HEK293 (cell line): Measurements from ENCODE around the gene STX5.

Source experiments
- GFI1B ChIP-seq: fragments of 450-650 bp; formaldehyde crosslinking; IDR thresholded peaks from 2 replicates; pipeline ENCODE4 v1.5.1; 2016; ENCODE audit warnings: missing biosample characterization, missing genetic modification characterization
- GLI4 ChIP-seq: fragments of 450-650 bp; formaldehyde crosslinking; IDR thresholded peaks from 2 replicates; pipeline ENCODE4 v1.5.1; 2016; ENCODE audit warnings: missing biosample characterization, missing genetic modification characterization
- KLF1 ChIP-seq: fragments of 450-650 bp; formaldehyde crosslinking; IDR thresholded peaks from 2 replicates; pipeline ENCODE4 v1.5.1; 2016; ENCODE audit warnings: missing biosample characterization, missing genetic modification characterization
- KLF8 ChIP-seq: fragments of 450-650 bp; formaldehyde crosslinking; IDR thresholded peaks from 2 replicates; pipeline ENCODE4 v1.5.1; 2016; ENCODE audit warnings: missing biosample characterization, missing genetic modification characterization
- TRIM28 ChIP-seq: IDR thresholded peaks from 2 replicates; pipeline ENCODE4 v1.6.1; 2011; ENCODE audit warnings: low read length, control low read depth, borderline replicate concordance
- ZBTB1 ChIP-seq: fragments of 450-650 bp; formaldehyde crosslinking; IDR thresholded peaks from 2 replicates; pipeline ENCODE4 v1.5.1; 2016; ENCODE audit warnings: missing biosample characterization, missing genetic modification characterization
- ZBTB8A ChIP-seq: fragments of 450-650 bp; formaldehyde crosslinking; IDR thresholded peaks from 2 replicates; pipeline ENCODE4 v1.5.1; 2016; ENCODE audit warnings: missing biosample characterization, missing genetic modification characterization
- ZFP37 ChIP-seq: fragments of 450-650 bp; formaldehyde crosslinking; IDR thresholded peaks from 2 replicates; pipeline ENCODE4 v1.5.1; 2016; ENCODE audit warnings: missing biosample characterization, missing genetic modification characterization
- ZNF138 ChIP-seq: fragments of 450-650 bp; formaldehyde crosslinking; IDR thresholded peaks from 2 replicates; pipeline ENCODE4 v1.5.1; 2016; ENCODE audit warnings: missing biosample characterization, missing genetic modification characterization, borderline replicate concordance
- ZNF155 ChIP-seq: fragments of 450-650 bp; formaldehyde crosslinking; IDR thresholded peaks from 2 replicates; pipeline ENCODE4 v1.5.1; 2016; ENCODE audit warnings: missing biosample characterization, missing genetic modification characterization
- ZNF24 ChIP-seq: fragments of 450-650 bp; formaldehyde crosslinking; IDR thresholded peaks from 2 replicates; pipeline ENCODE4 v1.5.1; 2016; ENCODE audit warnings: missing biosample characterization, missing genetic modification characterization
- ZNF416 ChIP-seq: fragments of 450-650 bp; formaldehyde crosslinking; IDR thresholded peaks from 2 replicates; pipeline ENCODE4 v1.5.1; 2016; ENCODE audit warnings: missing biosample characterization, missing genetic modification characterization
- ZNF48 ChIP-seq: fragments of 450-650 bp; formaldehyde crosslinking; IDR thresholded peaks from 2 replicates; pipeline ENCODE4 v1.5.1; 2016; ENCODE audit warnings: missing biosample characterization, missing genetic modification characterization
- ZNF558 ChIP-seq: fragments of 450-650 bp; formaldehyde crosslinking; IDR thresholded peaks from 2 replicates; pipeline ENCODE4 v1.5.1; 2016; ENCODE audit warnings: missing biosample characterization, missing genetic modification characterization
- ZNF654 ChIP-seq: fragments of 450-650 bp; formaldehyde crosslinking; IDR thresholded peaks from 2 replicates; pipeline ENCODE4 v1.5.1; 2016; ENCODE audit warnings: low read depth, missing biosample characterization, missing genetic modification characterization
- ZNF701 ChIP-seq: fragments of 450-650 bp; formaldehyde crosslinking; IDR thresholded peaks from 2 replicates; pipeline ENCODE4 v1.5.1; 2016; ENCODE audit warnings: missing biosample characterization, missing genetic modification characterization
- ZNF776 ChIP-seq: fragments of 450-650 bp; formaldehyde crosslinking; IDR thresholded peaks from 2 replicates; pipeline ENCODE4 v1.5.0; 2017; ENCODE audit warnings: missing biosample characterization, missing genetic modification characterization, borderline replicate concordance
- ZSCAN23 ChIP-seq: fragments of 450-650 bp; formaldehyde crosslinking; IDR thresholded peaks from 2 replicates; pipeline ENCODE4 v1.5.1; 2016; ENCODE audit warnings: missing biosample characterization, missing genetic modification characterization
- TF ChIP-seq, protein P1 (sequence below): fragments of 450-650 bp; formaldehyde crosslinking; IDR thresholded peaks from 2 replicates; pipeline ENCODE4 v1.5.1; 2017; ENCODE audit warnings: missing biosample characterization, missing genetic modification characterization
- TF ChIP-seq, protein P2 (sequence below): fragments of 450-650 bp; formaldehyde crosslinking; IDR thresholded peaks from 2 replicates; pipeline ENCODE4 v1.5.1; 2017; ENCODE audit warnings: missing biosample characterization, missing genetic modification characterization
- TF ChIP-seq, protein P3 (sequence below): fragments of 450-650 bp; formaldehyde crosslinking; IDR thresholded peaks from 2 replicates; pipeline ENCODE4 v1.5.1; 2016; ENCODE audit warnings: missing biosample characterization, missing genetic modification characterization
- TF ChIP-seq, protein P4 (sequence below): fragments of 450-650 bp; formaldehyde crosslinking; IDR thresholded peaks from 2 replicates; pipeline ENCODE4 v1.5.1; 2016; ENCODE audit warnings: missing biosample characterization, missing genetic modification characterization, borderline replicate concordance
- TF ChIP-seq, protein P5 (sequence below): fragments of 450-650 bp; formaldehyde crosslinking; IDR thresholded peaks from 2 replicates; pipeline ENCODE4; 2016; ENCODE audit warnings: missing biosample characterization, missing genetic modification characterization
- TF ChIP-seq, protein P6 (sequence below): fragments of 450-650 bp; formaldehyde crosslinking; IDR thresholded peaks from 2 replicates; pipeline ENCODE4 v1.5.1; 2017; ENCODE audit warnings: missing biosample characterization, missing genetic modification characterization
- TF ChIP-seq, protein P7 (sequence below): IDR thresholded peaks from 2 replicates; pipeline ENCODE4 v1.6.1; 2011; ENCODE audit warnings: mild to moderate bottlenecking, low read depth, low read length, borderline replicate concordance

Gene STX5

DNA sequence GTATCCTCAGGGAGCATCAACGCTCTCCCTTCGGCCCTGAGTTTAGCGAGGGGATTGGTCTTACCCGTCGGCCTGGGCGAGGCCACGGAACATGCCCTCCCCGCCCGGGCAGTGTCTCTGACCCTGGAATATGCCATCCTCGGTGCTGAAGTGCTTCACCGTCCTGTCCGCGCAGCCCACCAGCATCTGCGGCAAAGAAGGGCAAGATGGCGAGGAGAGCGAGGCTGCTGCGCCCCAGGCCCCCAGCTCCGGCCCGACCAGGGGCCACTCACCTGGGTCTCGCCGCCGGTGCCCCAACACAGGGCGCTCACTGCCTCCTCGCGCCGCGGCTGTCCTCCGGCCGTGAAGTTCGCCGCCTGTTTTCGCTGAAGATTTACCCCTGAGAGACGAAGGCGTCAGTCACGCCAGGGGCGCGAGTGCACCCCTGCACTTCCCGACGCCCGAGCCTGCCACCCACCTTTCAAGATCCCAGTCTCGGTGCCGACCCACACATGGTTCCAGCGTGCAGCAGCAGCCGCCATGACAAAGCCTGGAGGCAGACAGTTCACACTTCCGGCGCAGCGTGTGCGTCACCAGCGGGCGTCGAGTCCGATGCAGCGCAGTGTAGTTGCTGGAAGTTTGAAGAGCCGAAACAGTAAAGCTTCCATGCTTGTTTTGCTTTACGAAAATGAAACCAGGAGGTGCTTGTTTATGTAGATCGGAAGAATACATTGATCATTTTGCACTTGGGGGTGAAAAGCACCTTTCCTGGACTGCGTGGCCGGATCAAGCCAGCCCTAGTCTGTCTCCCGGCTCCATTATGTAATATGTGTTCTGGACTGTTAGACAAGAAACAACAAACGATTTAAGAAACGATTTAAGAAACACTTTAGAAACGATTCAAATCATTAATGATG lies 7.4 kb upstream of the STX5 start, which contains the start of gene WDR74 (continued):
- TF ChIP-seq, protein P1, sequence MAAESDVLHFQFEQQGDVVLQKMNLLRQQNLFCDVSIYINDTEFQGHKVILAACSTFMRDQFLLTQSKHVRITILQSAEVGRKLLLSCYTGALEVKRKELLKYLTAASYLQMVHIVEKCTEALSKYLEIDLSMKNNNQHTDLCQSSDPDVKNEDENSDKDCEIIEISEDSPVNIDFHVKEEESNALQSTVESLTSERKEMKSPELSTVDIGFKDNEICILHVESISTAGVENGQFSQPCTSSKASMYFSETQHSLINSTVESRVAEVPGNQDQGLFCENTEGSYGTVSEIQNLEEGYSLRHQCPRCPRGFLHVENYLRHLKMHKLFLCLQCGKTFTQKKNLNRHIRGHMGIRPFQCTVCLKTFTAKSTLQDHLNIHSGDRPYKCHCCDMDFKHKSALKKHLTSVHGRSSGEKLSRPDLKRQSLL (tag by site-specific recombination): no peak
- TF ChIP-seq ZFP37 (tag by site-specific recombination) (peak; percentile 64; the same call in 1 of the 2 replicates), ZNF48 (tag by site-specific recombination) (no peak), ZNF558 (tag by site-specific recombination) (no peak), KLF8 (tag by site-specific recombination) (peak; percentile 57; the same call in 1 of the 2 replicates), ZSCAN23 (tag by site-specific recombination) (no peak), ZNF155 (tag by site-specific recombination) (no peak), ZNF776 (tag by site-specific recombination) (no peak), GFI1B (tag by site-specific recombination) (no peak), ZNF701 (tag by site-specific recombination) (no peak), ZNF654 (tag by site-specific recombination) (no peak), ZBTB8A (tag by site-specific recombination) (peak; percentile 76), TRIM28 (peak; percentile 19; the same call in 1 of the 2 replicates), ZBTB1 (tag by site-specific recombination) (no peak), ZNF138 (tag by site-specific recombination) (no peak), ZNF416 (tag by site-specific recombination) (no peak), GLI4 (tag by site-specific recombination) (no peak), ZNF24 (peak; percentile 56; the same call in 1 of the 2 replicates), KLF1 (tag by site-specific recombination) (no peak)
- TF ChIP-seq, protein P2, sequence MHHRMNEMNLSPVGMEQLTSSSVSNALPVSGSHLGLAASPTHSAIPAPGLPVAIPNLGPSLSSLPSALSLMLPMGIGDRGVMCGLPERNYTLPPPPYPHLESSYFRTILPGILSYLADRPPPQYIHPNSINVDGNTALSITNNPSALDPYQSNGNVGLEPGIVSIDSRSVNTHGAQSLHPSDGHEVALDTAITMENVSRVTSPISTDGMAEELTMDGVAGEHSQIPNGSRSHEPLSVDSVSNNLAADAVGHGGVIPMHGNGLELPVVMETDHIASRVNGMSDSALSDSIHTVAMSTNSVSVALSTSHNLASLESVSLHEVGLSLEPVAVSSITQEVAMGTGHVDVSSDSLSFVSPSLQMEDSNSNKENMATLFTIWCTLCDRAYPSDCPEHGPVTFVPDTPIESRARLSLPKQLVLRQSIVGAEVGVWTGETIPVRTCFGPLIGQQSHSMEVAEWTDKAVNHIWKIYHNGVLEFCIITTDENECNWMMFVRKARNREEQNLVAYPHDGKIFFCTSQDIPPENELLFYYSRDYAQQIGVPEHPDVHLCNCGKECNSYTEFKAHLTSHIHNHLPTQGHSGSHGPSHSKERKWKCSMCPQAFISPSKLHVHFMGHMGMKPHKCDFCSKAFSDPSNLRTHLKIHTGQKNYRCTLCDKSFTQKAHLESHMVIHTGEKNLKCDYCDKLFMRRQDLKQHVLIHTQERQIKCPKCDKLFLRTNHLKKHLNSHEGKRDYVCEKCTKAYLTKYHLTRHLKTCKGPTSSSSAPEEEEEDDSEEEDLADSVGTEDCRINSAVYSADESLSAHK: peak; percentile 46; the same call in 1 of the 2 replicates
- TF ChIP-seq, protein P3, sequence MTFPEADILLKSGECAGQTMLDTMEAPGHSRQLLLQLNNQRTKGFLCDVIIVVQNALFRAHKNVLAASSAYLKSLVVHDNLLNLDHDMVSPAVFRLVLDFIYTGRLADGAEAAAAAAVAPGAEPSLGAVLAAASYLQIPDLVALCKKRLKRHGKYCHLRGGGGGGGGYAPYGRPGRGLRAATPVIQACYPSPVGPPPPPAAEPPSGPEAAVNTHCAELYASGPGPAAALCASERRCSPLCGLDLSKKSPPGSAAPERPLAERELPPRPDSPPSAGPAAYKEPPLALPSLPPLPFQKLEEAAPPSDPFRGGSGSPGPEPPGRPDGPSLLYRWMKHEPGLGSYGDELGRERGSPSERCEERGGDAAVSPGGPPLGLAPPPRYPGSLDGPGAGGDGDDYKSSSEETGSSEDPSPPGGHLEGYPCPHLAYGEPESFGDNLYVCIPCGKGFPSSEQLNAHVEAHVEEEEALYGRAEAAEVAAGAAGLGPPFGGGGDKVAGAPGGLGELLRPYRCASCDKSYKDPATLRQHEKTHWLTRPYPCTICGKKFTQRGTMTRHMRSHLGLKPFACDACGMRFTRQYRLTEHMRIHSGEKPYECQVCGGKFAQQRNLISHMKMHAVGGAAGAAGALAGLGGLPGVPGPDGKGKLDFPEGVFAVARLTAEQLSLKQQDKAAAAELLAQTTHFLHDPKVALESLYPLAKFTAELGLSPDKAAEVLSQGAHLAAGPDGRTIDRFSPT (tag by site-specific recombination): no peak
- TF ChIP-seq, protein P4, sequence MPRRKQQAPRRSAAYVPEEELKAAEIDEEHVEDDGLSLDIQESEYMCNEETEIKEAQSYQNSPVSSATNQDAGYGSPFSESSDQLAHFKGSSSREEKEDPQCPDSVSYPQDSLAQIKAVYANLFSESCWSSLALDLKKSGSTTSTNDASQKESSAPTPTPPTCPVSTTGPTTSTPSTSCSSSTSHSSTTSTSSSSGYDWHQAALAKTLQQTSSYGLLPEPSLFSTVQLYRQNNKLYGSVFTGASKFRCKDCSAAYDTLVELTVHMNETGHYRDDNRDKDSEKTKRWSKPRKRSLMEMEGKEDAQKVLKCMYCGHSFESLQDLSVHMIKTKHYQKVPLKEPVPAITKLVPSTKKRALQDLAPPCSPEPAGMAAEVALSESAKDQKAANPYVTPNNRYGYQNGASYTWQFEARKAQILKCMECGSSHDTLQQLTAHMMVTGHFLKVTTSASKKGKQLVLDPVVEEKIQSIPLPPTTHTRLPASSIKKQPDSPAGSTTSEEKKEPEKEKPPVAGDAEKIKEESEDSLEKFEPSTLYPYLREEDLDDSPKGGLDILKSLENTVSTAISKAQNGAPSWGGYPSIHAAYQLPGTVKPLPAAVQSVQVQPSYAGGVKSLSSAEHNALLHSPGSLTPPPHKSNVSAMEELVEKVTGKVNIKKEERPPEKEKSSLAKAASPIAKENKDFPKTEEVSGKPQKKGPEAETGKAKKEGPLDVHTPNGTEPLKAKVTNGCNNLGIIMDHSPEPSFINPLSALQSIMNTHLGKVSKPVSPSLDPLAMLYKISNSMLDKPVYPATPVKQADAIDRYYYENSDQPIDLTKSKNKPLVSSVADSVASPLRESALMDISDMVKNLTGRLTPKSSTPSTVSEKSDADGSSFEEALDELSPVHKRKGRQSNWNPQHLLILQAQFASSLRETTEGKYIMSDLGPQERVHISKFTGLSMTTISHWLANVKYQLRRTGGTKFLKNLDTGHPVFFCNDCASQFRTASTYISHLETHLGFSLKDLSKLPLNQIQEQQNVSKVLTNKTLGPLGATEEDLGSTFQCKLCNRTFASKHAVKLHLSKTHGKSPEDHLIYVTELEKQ: no peak
- TF ChIP-seq, protein P5, sequence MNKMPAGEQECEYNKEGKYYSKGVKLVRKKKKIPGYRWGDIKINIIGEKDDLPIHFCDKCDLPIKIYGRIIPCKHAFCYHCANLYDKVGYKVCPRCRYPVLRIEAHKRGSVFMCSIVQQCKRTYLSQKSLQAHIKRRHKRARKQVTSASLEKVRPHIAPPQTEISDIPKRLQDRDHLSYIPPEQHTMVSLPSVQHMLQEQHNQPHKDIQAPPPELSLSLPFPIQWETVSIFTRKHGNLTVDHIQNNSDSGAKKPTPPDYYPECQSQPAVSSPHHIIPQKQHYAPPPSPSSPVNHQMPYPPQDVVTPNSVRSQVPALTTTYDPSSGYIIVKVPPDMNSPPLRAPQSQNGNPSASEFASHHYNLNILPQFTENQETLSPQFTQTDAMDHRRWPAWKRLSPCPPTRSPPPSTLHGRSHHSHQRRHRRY (tag by site-specific recombination): no peak
- TF ChIP-seq, protein P6, sequence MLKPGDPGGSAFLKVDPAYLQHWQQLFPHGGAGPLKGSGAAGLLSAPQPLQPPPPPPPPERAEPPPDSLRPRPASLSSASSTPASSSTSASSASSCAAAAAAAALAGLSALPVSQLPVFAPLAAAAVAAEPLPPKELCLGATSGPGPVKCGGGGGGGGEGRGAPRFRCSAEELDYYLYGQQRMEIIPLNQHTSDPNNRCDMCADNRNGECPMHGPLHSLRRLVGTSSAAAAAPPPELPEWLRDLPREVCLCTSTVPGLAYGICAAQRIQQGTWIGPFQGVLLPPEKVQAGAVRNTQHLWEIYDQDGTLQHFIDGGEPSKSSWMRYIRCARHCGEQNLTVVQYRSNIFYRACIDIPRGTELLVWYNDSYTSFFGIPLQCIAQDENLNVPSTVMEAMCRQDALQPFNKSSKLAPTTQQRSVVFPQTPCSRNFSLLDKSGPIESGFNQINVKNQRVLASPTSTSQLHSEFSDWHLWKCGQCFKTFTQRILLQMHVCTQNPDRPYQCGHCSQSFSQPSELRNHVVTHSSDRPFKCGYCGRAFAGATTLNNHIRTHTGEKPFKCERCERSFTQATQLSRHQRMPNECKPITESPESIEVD (tag by site-specific recombination): no peak
- TF ChIP-seq, protein P7, sequence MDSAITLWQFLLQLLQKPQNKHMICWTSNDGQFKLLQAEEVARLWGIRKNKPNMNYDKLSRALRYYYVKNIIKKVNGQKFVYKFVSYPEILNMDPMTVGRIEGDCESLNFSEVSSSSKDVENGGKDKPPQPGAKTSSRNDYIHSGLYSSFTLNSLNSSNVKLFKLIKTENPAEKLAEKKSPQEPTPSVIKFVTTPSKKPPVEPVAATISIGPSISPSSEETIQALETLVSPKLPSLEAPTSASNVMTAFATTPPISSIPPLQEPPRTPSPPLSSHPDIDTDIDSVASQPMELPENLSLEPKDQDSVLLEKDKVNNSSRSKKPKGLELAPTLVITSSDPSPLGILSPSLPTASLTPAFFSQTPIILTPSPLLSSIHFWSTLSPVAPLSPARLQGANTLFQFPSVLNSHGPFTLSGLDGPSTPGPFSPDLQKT: no peak
